ENCODE data around the gene NLRP12. TPM values are rescaled to one million over a fixed set of nuclear protein-coding genes. Genes with fewer than 3 reads are reported as not detected.
"Not testable (repeated sequence)": the region's sequence is repeated elsewhere in the genome, so short reads cannot be mapped to it uniquely, and the experiment has no call there.

The NLRP12 gene
- total and polyA plus RNA-seq, 10 of the 15 experiments (the other 5 are each of a cell fraction or from before 2014, with no cell fraction given) = not detected

DNA sequence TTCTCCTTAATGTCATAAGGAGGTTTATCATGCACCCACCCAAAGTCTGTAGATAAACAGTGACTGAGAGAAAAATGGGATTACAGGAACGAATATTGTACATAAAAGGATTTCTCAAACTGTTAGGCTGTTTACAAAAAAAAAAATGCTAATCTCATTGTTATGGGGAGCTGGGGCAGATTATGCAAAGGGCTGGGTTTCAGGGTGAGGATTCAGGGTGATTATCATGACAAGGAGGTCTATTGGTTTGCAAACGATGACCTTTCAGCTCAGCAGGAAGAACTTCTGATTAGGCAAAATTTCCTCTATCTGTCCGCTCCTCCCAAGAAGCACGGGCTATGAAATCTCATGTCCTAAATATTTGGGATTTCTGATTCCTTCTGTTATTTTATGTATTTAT is 41.4 kb downstream of the NLRP12 start (continued):
- TF ChIP-seq ZNF592 (IDR thresholded peaks at IDR 0.05) (no peak), ETV6 (conservative IDR thresholded peaks at IDR 0.05 in 1 of 2, IDR thresholded peaks at IDR 0.05 in 1 of 2; ENCODE audit: borderline replicate concordance in 1 of 2, low read depth in 1 of 2) (no peak), MEF2A (IDR thresholded peaks at IDR 0.05; ENCODE audit: insufficient read depth, low read depth, low read length) (no peak), MTA2 (IDR thresholded peaks at IDR 0.05; ENCODE audit: low read depth) (no peak), NBN (IDR thresholded peaks at IDR 0.05) (no peak), PKNOX1 (IDR thresholded peaks at IDR 0.05) (no peak), USF1 (IDR thresholded peaks at IDR 0.05; ENCODE audit: borderline replicate concordance, extremely low read length, insufficient read depth, low read depth, low read length) (no peak)
- TF ChIP-seq, protein P1, sequence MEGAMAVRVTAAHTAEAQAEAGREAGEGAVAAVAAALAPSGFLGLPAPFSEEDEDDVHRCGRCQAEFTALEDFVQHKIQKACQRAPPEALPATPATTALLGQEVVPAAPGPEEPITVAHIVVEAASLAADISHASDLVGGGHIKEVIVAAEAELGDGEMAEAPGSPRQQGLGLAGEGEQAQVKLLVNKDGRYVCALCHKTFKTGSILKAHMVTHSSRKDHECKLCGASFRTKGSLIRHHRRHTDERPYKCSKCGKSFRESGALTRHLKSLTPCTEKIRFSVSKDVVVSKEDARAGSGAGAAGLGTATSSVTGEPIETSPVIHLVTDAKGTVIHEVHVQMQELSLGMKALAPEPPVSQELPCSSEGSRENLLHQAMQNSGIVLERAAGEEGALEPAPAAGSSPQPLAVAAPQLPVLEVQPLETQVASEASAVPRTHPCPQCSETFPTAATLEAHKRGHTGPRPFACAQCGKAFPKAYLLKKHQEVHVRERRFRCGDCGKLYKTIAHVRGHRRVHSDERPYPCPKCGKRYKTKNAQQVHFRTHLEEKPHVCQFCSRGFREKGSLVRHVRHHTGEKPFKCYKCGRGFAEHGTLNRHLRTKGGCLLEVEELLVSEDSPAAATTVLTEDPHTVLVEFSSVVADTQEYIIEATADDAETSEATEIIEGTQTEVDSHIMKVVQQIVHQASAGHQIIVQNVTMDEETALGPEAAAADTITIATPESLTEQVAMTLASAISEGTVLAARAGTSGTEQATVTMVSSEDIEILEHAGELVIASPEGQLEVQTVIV (IDR thresholded peaks at IDR 0.05; ENCODE audit: borderline replicate concordance, partially characterized antibody) = no peak

DNA sequence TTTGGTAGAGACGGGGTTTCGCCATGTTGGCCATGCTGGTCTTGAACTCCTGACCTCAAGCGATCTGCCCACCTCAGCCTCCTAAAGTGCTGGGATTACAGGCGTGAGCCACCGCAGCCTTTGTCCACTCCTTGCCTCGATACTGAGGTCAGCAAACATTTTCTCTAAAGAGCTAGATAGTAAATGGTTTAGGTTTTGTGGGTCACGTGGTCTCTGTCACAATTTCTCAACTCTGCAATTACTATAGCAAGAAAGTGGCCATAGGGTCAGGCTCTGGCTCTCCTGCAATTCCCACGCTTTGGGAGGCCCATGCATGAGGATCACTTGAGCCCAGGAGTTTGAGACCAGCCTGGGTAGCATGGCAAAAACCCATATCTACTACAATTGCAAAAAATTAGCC is 42.8 kb downstream of the NLRP12 start:
- H3K27ac ChIP-seq (ENCODE audit: control insufficient read depth, insufficient read depth); FAIRE-seq; H3K9me3 ChIP-seq (replicated peaks; ENCODE audit: control insufficient read depth, insufficient read depth, low read length); CTCF ChIA-PET; POLR2A ChIA-PET; BruUV-seq (replicated peaks); H3K4me2 ChIP-seq (ENCODE audit: control insufficient read depth, insufficient read depth); intact Hi-C loops (cut with micrococcal nuclease; ENCODE audit: unreplicated experiment); SMC1A ChIA-PET (ENCODE audit: uncharacterized antibody, unreplicated experiment); ATAC-seq; H3K4me1 ChIP-seq (ENCODE audit: control insufficient read depth, insufficient read depth, low read length); in situ Hi-C loops (cut with MboI); DNase-seq (ENCODE audit: low read depth, low spot score); RAD21 ChIA-PET (ENCODE audit: unreplicated experiment); H3K9ac ChIP-seq (ENCODE audit: control insufficient read depth, insufficient read depth, low read length); H3K4me3 ChIP-seq; H3K36me3 ChIP-seq (ENCODE audit: control insufficient read depth in 2 of 2, insufficient read depth in 2 of 2, low read length in 1 of 2); H3K79me2 ChIP-seq (ENCODE audit: control insufficient read depth, insufficient read depth, low read length); H4K20me1 ChIP-seq (ENCODE audit: control insufficient read depth, insufficient read depth); H3K27me3 ChIP-seq (replicated peaks in 1 of 2; ENCODE audit: control insufficient read depth in 2 of 2, insufficient read depth in 2 of 2, low read length in 1 of 2); H2AFZ ChIP-seq (ENCODE audit: control insufficient read depth, low read depth, low read length): not testable (repeated sequence)
- WGBS (ENCODE audit: insufficient coverage, insufficient replicate concordance, low lambda C conversion rate, missing lambda C conversion rate) = 46% methylated on average over 8 of the region's 8 CpGs

All from GM12878 (cell line).